Endothelial cell of umbilical vein (primary cell): Measurements from ENCODE around the gene SPAG9. TPM values are rescaled to one million over a fixed set of nuclear protein-coding genes. Genes with fewer than 3 reads are reported as not detected.

Experiments
- BruUV-seq: library from RNA; stranded (reverse); fragments of 400-500 nt; replicated peaks from 2 replicates; lab custom pipeline; 2021; lab: Mats Ljungman, UMichigan
- CTCF ChIA-PET: fragments of 300-600, 350-600 bp; sonication (Branson Sonifier 250); formaldehyde crosslinking; loops from one replicate; lab custom pipeline; 2021; ENCODE audit warnings: antibody characterized with exemption, inconsistent platforms; lab: Charles Lee
- POLR2A ChIA-PET: fragments of 300-600, 350-600 bp; sonication (Branson Sonifier 250); formaldehyde crosslinking; loops from one replicate; lab custom pipeline; 2021; ENCODE audit warnings: antibody characterized with exemption, inconsistent platforms; lab: Charles Lee
- DNase-seq: peaks from one replicate; pipeline ENCODE4 v3.0.0-alpha.2; 2011; ENCODE audit warnings: low read depth, low spot score
- FAIRE-seq: peaks from 2 replicates; lab custom pipeline; 2011; peaks lifted over from hg19 to GRCh38; lab: Jason Lieb, UNC
- H2AFZ ChIP-seq: 2 replicates; pipeline ENCODE4 v1.6.0; 2012; ENCODE audit warnings: low read depth, low read length, control low read depth, inconsistent platforms
- H3K27ac ChIP-seq: 2 replicates; pipeline ENCODE4 v1.5.1; 2011; ENCODE audit warnings: low read depth, mild to moderate bottlenecking, control low read depth, low read length, moderate library complexity; ENCODE audit not compliant: insufficient read depth
- H3K27me3 ChIP-seq, 2 experiments: 2 replicates each; pipeline versions ENCODE4 v1.6.0 to v1.6.1; 2011; ENCODE audit warnings: low read length in 2 of 2, mixed read lengths in 1 of 2; ENCODE audit not compliant: control insufficient read depth in 2 of 2, insufficient read depth in 2 of 2
- H3K36me3 ChIP-seq, 2 experiments: 2 replicates in 1 of 2; 3 replicates in 1 of 2; pipeline ENCODE4 v1.5.1; 2011; ENCODE audit warnings: low read length in 2 of 2, mild to moderate bottlenecking in 1 of 2, moderate library complexity in 1 of 2; ENCODE audit not compliant: control insufficient read depth in 2 of 2, insufficient read depth in 2 of 2; ENCODE audit errors: extremely low read depth in 1 of 2
- H3K4me1 ChIP-seq: 3 replicates; pipeline ENCODE4 v1.5.1; 2011; ENCODE audit warnings: mild to moderate bottlenecking, low read length; ENCODE audit not compliant: control insufficient read depth, insufficient read depth; ENCODE audit errors: extremely low read depth
- H3K4me2 ChIP-seq: 2 replicates; pipeline ENCODE4 v1.6.1; 2011; ENCODE audit warnings: low read length, control low read depth, mixed read lengths; ENCODE audit not compliant: insufficient read depth
- H3K4me3 ChIP-seq, 3 experiments: fragments of 200-600 bp in 1 of 3; sonication (generic), shearing (Covaris generic) in 1 of 3; replicated peaks in 1 of 3; 2 replicates each; pipeline ENCODE4 v1.5.1; 2011 to 2016; ENCODE audit warnings: control low read depth in 3 of 3, low read length in 3 of 3, mild to moderate bottlenecking in 2 of 3, inconsistent platforms in 1 of 3, low read depth in 1 of 3, moderate library complexity in 1 of 3; ENCODE audit not compliant: insufficient read depth in 1 of 3
- H3K79me2 ChIP-seq: 2 replicates; pipeline ENCODE4 v1.6.0; 2012; ENCODE audit warnings: low read length, inconsistent platforms; ENCODE audit not compliant: control insufficient read depth, insufficient read depth
- H3K9ac ChIP-seq: replicated peaks from 2 replicates; pipeline ENCODE3; 2011; ENCODE audit warnings: low read length, control low read depth; ENCODE audit not compliant: insufficient read depth; ENCODE audit errors: extremely low read depth
- H3K9me1 ChIP-seq: replicated peaks from 3 replicates; pipeline ENCODE4 v1.6.0; 2011; ENCODE audit warnings: mild to moderate bottlenecking, low read length; ENCODE audit not compliant: control insufficient read depth, insufficient read depth; ENCODE audit errors: extremely low read depth
- H3K9me3 ChIP-seq: replicated peaks from 2 replicates; pipeline ENCODE4 v1.5.1; 2012; ENCODE audit warnings: low read length, inconsistent platforms; ENCODE audit not compliant: control insufficient read depth, insufficient read depth
- H4K20me1 ChIP-seq: replicated peaks from 2 replicates; pipeline ENCODE3; 2011; ENCODE audit warnings: mild to moderate bottlenecking, low read length; ENCODE audit not compliant: control insufficient read depth, insufficient read depth; ENCODE audit errors: extremely low read depth
- EZH2 ChIP-seq: IDR thresholded peaks from 2 replicates; pipeline ENCODE4 v1.6.1; 2012; ENCODE audit warnings: borderline replicate concordance, low read depth, mild to moderate bottlenecking, moderate library complexity, low read length, inconsistent platforms; ENCODE audit not compliant: severe bottlenecking
- FOS ChIP-seq: IDR thresholded peaks from 2 replicates; pipeline ENCODE4 v1.6.1; 2011; ENCODE audit warnings: mild to moderate bottlenecking, low read length, moderate library complexity, borderline replicate concordance; ENCODE audit not compliant: insufficient read depth
- GATA2 ChIP-seq: IDR thresholded peaks from 2 replicates; pipeline ENCODE4 v1.7.0; 2011; ENCODE audit warnings: low read depth, mild to moderate bottlenecking, moderate library complexity, mixed read lengths, low read length; ENCODE audit not compliant: insufficient read length, insufficient read depth
- JUN ChIP-seq: IDR thresholded peaks from 2 replicates; pipeline ENCODE4 v1.6.1; 2011; ENCODE audit warnings: borderline replicate concordance, low read depth; ENCODE audit not compliant: insufficient read length, insufficient read depth
- MAX ChIP-seq: IDR thresholded peaks from 2 replicates; pipeline ENCODE4 v1.6.1; 2011; ENCODE audit not compliant: insufficient read depth, insufficient read length
- MYC ChIP-seq: IDR thresholded peaks from one replicate; pipeline ENCODE4 v1.6.1; 2011; ENCODE audit warnings: mild to moderate bottlenecking, low read depth, low read length
- POLR2A ChIP-seq: IDR thresholded peaks from 2 replicates; pipeline ENCODE4 v1.6.1; 2012; ENCODE audit warnings: low read depth, mild to moderate bottlenecking, control low read depth, low read length
- POLR2AphosphoS5 ChIP-seq: IDR thresholded peaks from 2 replicates; pipeline ENCODE4 v1.6.1; 2012; ENCODE audit warnings: low read depth, mild to moderate bottlenecking, control low read depth, low read length, moderate library complexity; ENCODE audit not compliant: insufficient read depth
- dilution Hi-C: fragments of 300-500 bp; cut with MboI; formaldehyde crosslinking; loops from one replicate; pipeline ENCODE4 v1.15.0; 2019; ENCODE audit warnings: low sequenced_read_pairs; ENCODE audit not compliant: extremely low pct_ligation_motif_present
- intact Hi-C: fragments of 100-400 bp; cut with micrococcal nuclease; formaldehyde crosslinking; loops from one replicate; pipeline ENCODE4 v1.10.0; 2022
- polyA plus RNA-seq, 4 experiments: library from polyadenylated mRNA; depleted of rRNA in 3 of 4; stranded (reverse) in 3 of 4; unstranded in 1 of 4; fragments of >200 nt; gene quantifications; 2 replicates each; pipeline versions ENCODE4 v1.2.1 to v1.2.3, GENCODE V29; 2011 to 2012; ENCODE audit warnings: missing spikeins in 1 of 4
- total RNA-seq: library from RNA; stranded (reverse); gene quantifications from 2 replicates; pipeline ENCODE4 v1.2.3, GENCODE V29; 2021
- TF ChIP-seq, protein P1 (sequence below), 2 donors: IDR thresholded peaks; 1 replicate in 1 of 2; 2 replicates in 1 of 2; pipeline ENCODE4 v1.5.1; 2011; ENCODE audit warnings: low read length in 2 of 2, mild to moderate bottlenecking in 2 of 2, moderate library complexity in 2 of 2, control low read depth in 1 of 2, inconsistent platforms in 1 of 2, low read depth in 1 of 2; ENCODE audit not compliant: insufficient read depth in 1 of 2; ENCODE audit errors: extremely low read depth in 1 of 2

Gene SPAG9
- total and polyA plus RNA-seq, 2 donors (not counting 3 experiments of a cell fraction or from before 2014, with no cell fraction given), result 16.5 to 75.0 TPM

DNA sequence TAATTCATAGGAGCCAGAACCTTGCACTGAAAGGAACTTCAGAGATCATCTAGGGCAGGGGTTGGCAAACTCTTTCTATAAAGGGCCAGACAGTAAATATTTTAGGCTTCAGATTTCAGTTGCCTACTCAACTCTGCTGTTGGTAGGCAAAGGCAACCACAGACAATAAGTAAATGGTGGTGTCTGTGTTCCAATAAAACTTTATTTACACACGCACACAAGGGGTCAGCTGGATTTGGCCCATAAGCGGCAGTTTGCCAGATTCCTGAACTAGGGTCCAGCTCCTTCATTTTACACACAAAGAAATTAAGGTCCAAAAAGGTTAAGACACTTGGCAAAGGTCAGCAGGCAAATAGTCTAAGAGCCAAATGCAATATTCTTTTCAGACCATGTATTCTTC lies 107.3 kb downstream of the SPAG9 start:
- DNase-seq (no peak), FAIRE-seq (no peak)
- peaks cover 8% of the 10 kb centered on the region for H3K4me1 ChIP-seq
- POLR2A ChIA-PET, result no interaction called here
- no peaks in the 10 kb centered on the region for H3K9me3 ChIP-seq
- no TSS peak for BruUV-seq
- no peak overlapping the region for H3K9ac ChIP-seq
- CTCF ChIA-PET, result interaction anchor here (3.5 kb wide), 1 partner anchor 140 kb away, joined by 12 read pairs; the partner anchor contains the start of gene NME1
- H4K20me1 ChIP-seq, result no peaks in the 10 kb centered on the region
- H3K79me2 ChIP-seq, result no peaks in the 10 kb centered on the region
- H3K9me1 ChIP-seq, result no peaks in the 10 kb centered on the region
- H3K4me3 ChIP-seq, result no peak overlapping the region
- no peaks in the 10 kb centered on the region for H3K27me3 ChIP-seq
- no peak overlapping the region for H3K4me2 ChIP-seq
- H2AFZ ChIP-seq, result no peak overlapping the region
- dilution Hi-C loops (no loop called here), intact Hi-C loops (no loop called here)
- peaks cover 0 to 3% of the 10 kb centered on the region in 2 experiments for H3K36me3 ChIP-seq
- no peak for TF ChIP-seq MYC
- TF ChIP-seq EZH2, result no peak
- H3K27ac ChIP-seq, result no peak overlapping the region

- FAIRE-seq, result no peak
- no peak for TF ChIP-seq FOS
- TF ChIP-seq POLR2A, result no peak
- no peak for TF ChIP-seq JUN
- TF ChIP-seq, protein P1, sequence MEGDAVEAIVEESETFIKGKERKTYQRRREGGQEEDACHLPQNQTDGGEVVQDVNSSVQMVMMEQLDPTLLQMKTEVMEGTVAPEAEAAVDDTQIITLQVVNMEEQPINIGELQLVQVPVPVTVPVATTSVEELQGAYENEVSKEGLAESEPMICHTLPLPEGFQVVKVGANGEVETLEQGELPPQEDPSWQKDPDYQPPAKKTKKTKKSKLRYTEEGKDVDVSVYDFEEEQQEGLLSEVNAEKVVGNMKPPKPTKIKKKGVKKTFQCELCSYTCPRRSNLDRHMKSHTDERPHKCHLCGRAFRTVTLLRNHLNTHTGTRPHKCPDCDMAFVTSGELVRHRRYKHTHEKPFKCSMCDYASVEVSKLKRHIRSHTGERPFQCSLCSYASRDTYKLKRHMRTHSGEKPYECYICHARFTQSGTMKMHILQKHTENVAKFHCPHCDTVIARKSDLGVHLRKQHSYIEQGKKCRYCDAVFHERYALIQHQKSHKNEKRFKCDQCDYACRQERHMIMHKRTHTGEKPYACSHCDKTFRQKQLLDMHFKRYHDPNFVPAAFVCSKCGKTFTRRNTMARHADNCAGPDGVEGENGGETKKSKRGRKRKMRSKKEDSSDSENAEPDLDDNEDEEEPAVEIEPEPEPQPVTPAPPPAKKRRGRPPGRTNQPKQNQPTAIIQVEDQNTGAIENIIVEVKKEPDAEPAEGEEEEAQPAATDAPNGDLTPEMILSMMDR (IDR thresholded peaks at IDR 0.05; ENCODE audit: extremely low read depth in 1 of 2, insufficient read depth in 1 of 2, low read depth in 1 of 2, low read length in 2 of 2), result no peak
- TF ChIP-seq MAX, result no peak
- no peak for TF ChIP-seq GATA2
- no peak for TF ChIP-seq MYC
- no peak for TF ChIP-seq POLR2AphosphoS5
- TF ChIP-seq EZH2, result no peak
- Histone ChIP-seq H3K9me1 (peaks cover 2% of the 10 kb centered on the region), H3K27ac (no peak overlapping the region), H3K36me3 (peaks cover 0 to 3% of the 10 kb centered on the region in 2 experiments), H3K4me3 (no peak overlapping the region), H3K4me2 (no peak overlapping the region), H2AFZ (no peak overlapping the region), H3K9ac (no peak overlapping the region), H3K79me2 (no peaks in the 10 kb centered on the region), H3K4me1 (peaks cover 8% of the 10 kb centered on the region), H4K20me1 (no peaks in the 10 kb centered on the region), H3K9me3 (no peaks in the 10 kb centered on the region), H3K27me3 (no peaks in the 10 kb centered on the region)
- intact Hi-C loops, result no loop called here
- no TSS peak for BruUV-seq
- ChIA-PET CTCF (interaction anchor here (3.5 kb wide), 1 partner anchor 141 kb away, joined by 12 read pairs; the partner anchor contains the start of gene NME1), POLR2A (no interaction called here)
- no peak for DNase-seq
- dilution Hi-C loops, result no loop called here
Observed at GRCh38 chr17:51012538-51012937, 108.1 kb downstream of the SPAG9 start.
